A375 (cell line): ENCODE data around the gene COL4A6. TPM values are rescaled to one million over a fixed set of nuclear protein-coding genes. Genes with fewer than 3 reads are reported as not detected.

ENCODE experiments used
- total RNA-seq: library from RNA; depleted of rRNA; stranded (reverse); fragments of >200 nt; shearing (Covaris generic); gene quantifications from 2 replicates; pipeline ENCODE4 v1.2.3, GENCODE V29; 2014; rRNA removed

Gene COL4A6
- total RNA-seq: 0.37 TPM in 1 of 2 replicates, not detected in the other

DNA sequence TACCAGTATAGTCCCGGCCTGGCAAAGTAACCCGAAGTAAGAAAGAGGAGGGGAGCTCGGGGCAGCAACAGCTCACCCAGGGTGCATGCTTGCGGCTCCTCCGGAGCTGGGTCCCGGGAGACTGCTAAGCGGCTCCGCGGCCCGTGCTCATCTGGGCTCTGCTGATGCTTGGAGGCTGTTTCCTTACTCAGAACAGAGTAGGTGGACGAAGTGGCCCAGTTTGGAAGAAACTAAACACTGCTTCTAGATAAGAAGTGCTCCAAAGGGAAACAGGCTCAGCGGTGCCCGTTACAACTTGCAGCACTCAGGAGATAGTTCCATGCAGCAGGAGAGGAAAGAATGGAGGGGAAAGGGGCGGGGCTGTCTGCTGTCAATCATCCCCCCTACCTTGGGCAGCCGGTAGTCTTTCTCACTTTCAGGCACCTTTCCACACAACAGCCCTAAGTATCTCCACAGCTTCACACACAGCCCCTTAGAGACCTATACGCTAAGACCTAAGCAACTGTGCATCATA lies at the start of gene COL4A6:
TSS of gene COL4A6 (minus strand) at position 313 of the 514 bp plus-strand sequence. CDS start at position 87, 226 bp downstream.

DNA sequence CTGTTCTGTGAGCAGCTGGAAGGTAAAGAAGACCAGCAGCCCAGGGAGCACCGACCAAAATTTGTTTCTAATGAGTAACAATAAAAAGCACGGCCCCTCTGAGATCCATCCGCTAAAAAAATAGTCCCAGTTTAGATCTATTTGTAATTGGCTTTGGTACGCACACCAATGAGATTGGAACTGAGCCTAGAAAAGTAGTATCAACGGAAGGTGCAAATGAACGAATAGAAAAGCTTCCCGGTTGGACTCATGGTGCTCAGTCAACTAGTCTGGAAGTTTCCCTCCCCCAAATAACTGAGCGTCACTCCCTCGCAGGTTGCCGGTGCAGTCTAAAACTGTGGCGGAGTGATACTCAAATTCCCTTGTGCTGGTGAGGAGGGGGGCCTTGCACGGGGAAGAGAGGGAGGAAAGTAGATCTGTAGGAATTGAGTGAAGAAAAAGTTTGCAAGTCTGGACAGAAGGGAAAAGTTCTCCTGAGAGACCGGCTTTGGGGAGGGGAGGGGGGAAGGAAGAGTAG lies 1.3 kb upstream of the COL4A6 start, which contains the start of gene COL4A5:
TSS of gene COL4A5 (plus strand) at position 413 of the 517 bp plus-strand sequence. CDS start 288 bp downstream, outside the sequence.

Other genes with a start within 250 kb of the COL4A6 start
- gene COL4A5, start 1.4 kb upstream of the COL4A6 start, total RNA-seq: 4.9 and 7.2 TPM in 2 replicates